GF-D8 (cell line): ENCODE data around the gene SAP30BP.

Source experiments
- DNase-seq: peaks from one replicate; lab custom pipeline; 2025; lab: John Stamatoyannopoulos, UW

Gene SAP30BP

GRCh38 chr17:75721463-75722011 is 54.4 kb downstream of the SAP30BP start:
- DNase-seq: no peak

- DNase-seq: no peak
These were observed 54.9 kb downstream of the SAP30BP start for GRCh38 chr17:75722076-75722475.

GRCh38 chr17:75722542-75723095 is 55.5 kb downstream of the SAP30BP start:
- DNase-seq: no peak

- no peak for DNase-seq
These were observed 56.2 kb downstream of the SAP30BP start for GRCh38 chr17:75723171-75723930.

- no peak for DNase-seq
These were observed 57.2 kb downstream of the SAP30BP start for GRCh38 chr17:75724016-75725003.

GRCh38 chr17:75725504-75725903 is 58.4 kb downstream of the SAP30BP start:
- no peak for DNase-seq

- DNase-seq: no peak
These were observed 60.3 kb downstream of the SAP30BP start for GRCh38 chr17:75727391-75727790.

GRCh38 chr17:75729351-75729750 is 62.2 kb downstream of the SAP30BP start:
- no peak for DNase-seq

- no peak for DNase-seq
These were observed 62.9 kb downstream of the SAP30BP start for GRCh38 chr17:75730065-75730464.

GRCh38 chr17:75731086-75731715 is 64.1 kb downstream of the SAP30BP start:
- DNase-seq: no peak

- no peak for DNase-seq
These were observed 64.8 kb downstream of the SAP30BP start for GRCh38 chr17:75731716-75732498.

GRCh38 chr17:75733471-75733870 is 66.3 kb downstream of the SAP30BP start:
- no peak for DNase-seq

GRCh38 chr17:75734674-75735294 is 67.6 kb downstream of the SAP30BP start:
- no peak for DNase-seq

GRCh38 chr17:75736173-75736835 is 69.2 kb downstream of the SAP30BP start:
- DNase-seq: no peak

- no peak for DNase-seq
These were observed 70.2 kb downstream of the SAP30BP start for GRCh38 chr17:75737133-75737962.

- DNase-seq: peak; percentile 31
These were observed 71.2 kb downstream of the SAP30BP start for GRCh38 chr17:75738218-75738802.

GRCh38 chr17:75739174-75739573 is 72.0 kb downstream of the SAP30BP start:
- no peak for DNase-seq

GRCh38 chr17:75739801-75740200 is 72.7 kb downstream of the SAP30BP start:
- DNase-seq: no peak

- no peak for DNase-seq
These were observed 73.1 kb downstream of the SAP30BP start for GRCh38 chr17:75740215-75740614.
